HEK293 (cell line): ENCODE measurements around the gene ABL2.

Experiments
- CTCF ChIA-PET: fragments of 350-600 bp; formaldehyde crosslinking; extraction: SDS; loops from one replicate; lab custom pipeline; 2021; ENCODE audit warnings: antibody characterized with exemption; lab: Yijun Ruan, JAX
- POLR2A ChIA-PET: fragments of 300-600 bp; formaldehyde crosslinking; extraction: SDS; loops from one replicate; lab custom pipeline; 2020; ENCODE audit warnings: antibody characterized with exemption, inconsistent platforms; lab: Yijun Ruan, JAX
- H3K27ac ChIP-seq: fragments of 200-500 bp; sonication (Bioruptor generic); 2 replicates; pipeline ENCODE4 v1.5.1; 2014; ENCODE audit warnings: low read depth, low read length, control low read depth, inconsistent platforms; ENCODE audit errors: extremely low read depth
- H3K36me3 ChIP-seq, 2 experiments: fragments of 200-500 bp in 1 of 2; sonication (Bioruptor generic) in 1 of 2; 1 replicate in 1 of 2; 2 replicates in 1 of 2; pipeline ENCODE4 v1.5.1; 2014 to 2017; ENCODE audit warnings: inconsistent platforms in 2 of 2, low read length in 2 of 2; ENCODE audit not compliant: control insufficient read depth in 2 of 2, insufficient read depth in 1 of 2
- H3K4me1 ChIP-seq: fragments of 200-500 bp; sonication (Bioruptor generic); 2 replicates; pipeline ENCODE4 v1.5.1; 2014; ENCODE audit warnings: mild to moderate bottlenecking, low read length, inconsistent platforms; ENCODE audit not compliant: control insufficient read depth, insufficient read depth
- H3K4me3 ChIP-seq: 2 replicates; pipeline ENCODE4 v1.5.1; 2011; ENCODE audit warnings: low read depth, mild to moderate bottlenecking, control low read depth, low read length, moderate library complexity
- H3K9me3 ChIP-seq: fragments of 200-500 bp; sonication (Bioruptor generic); 2 replicates; pipeline ENCODE4 v1.5.1; 2014; ENCODE audit warnings: low read depth, low read length, inconsistent platforms; ENCODE audit not compliant: control insufficient read depth, insufficient read depth
- EGR2 ChIP-seq: fragments of 450-650 bp; formaldehyde crosslinking; IDR thresholded peaks from 2 replicates; pipeline ENCODE4 v1.5.1; 2016; ENCODE audit warnings: low read depth, missing biosample characterization, missing genetic modification characterization
- GLIS1 ChIP-seq: fragments of 450-650 bp; formaldehyde crosslinking; IDR thresholded peaks from 2 replicates; pipeline ENCODE4 v1.5.1; 2016; ENCODE audit warnings: missing biosample characterization, missing genetic modification characterization
- HOXD13 ChIP-seq: sonication (generic); formaldehyde crosslinking; IDR thresholded peaks from 2 replicates; pipeline ENCODE4 v1.8.0; 2022; ENCODE audit warnings: missing genetic modification reagents, borderline replicate concordance
- PRDM1 ChIP-seq: fragments of 450-650 bp; formaldehyde crosslinking; IDR thresholded peaks from 2 replicates; pipeline ENCODE4; 2016; ENCODE audit warnings: missing biosample characterization, missing genetic modification characterization
- SP7 ChIP-seq: fragments of 450-650 bp; formaldehyde crosslinking; IDR thresholded peaks from 2 replicates; pipeline ENCODE4 v1.5.1; 2016; ENCODE audit warnings: missing biosample characterization, missing genetic modification characterization
- WT1 ChIP-seq: fragments of 450-650 bp; formaldehyde crosslinking; IDR thresholded peaks from 2 replicates; pipeline ENCODE4 v1.5.1; 2016; ENCODE audit warnings: missing biosample characterization, missing genetic modification characterization
- ZBTB17 ChIP-seq: fragments of 450-650 bp; formaldehyde crosslinking; IDR thresholded peaks from 2 replicates; pipeline ENCODE4 v1.5.1; 2016; ENCODE audit warnings: missing biosample characterization, missing genetic modification characterization
- ZNF155 ChIP-seq: fragments of 450-650 bp; formaldehyde crosslinking; IDR thresholded peaks from 2 replicates; pipeline ENCODE4 v1.5.1; 2016; ENCODE audit warnings: missing biosample characterization, missing genetic modification characterization
- ZNF274 ChIP-seq, 2 experiments: fragments of 200-500 bp in 1 of 2; fragments of 450-650 bp in 1 of 2; sonication (Bioruptor generic) in 1 of 2; formaldehyde crosslinking in 1 of 2; IDR thresholded peaks; 2 replicates each; pipeline versions ENCODE4 v1.5.1 to v1.6.1; 2014 to 2016; ENCODE audit warnings: borderline replicate concordance in 1 of 2, inconsistent platforms in 1 of 2, low read length in 1 of 2, missing biosample characterization in 1 of 2, missing genetic modification characterization in 1 of 2
- ZNF311 ChIP-seq: fragments of 450-650 bp; formaldehyde crosslinking; IDR thresholded peaks from 2 replicates; pipeline ENCODE4 v1.5.1; 2017; ENCODE audit warnings: missing biosample characterization, missing genetic modification characterization, borderline replicate concordance
- ZNF350 ChIP-seq: fragments of 450-650 bp; formaldehyde crosslinking; IDR thresholded peaks from 2 replicates; pipeline ENCODE4 v1.5.0; 2017; ENCODE audit warnings: missing biosample characterization, mild to moderate bottlenecking, missing genetic modification characterization
- ZNF549 ChIP-seq: fragments of 450-650 bp; IDR thresholded peaks from 2 replicates; pipeline ENCODE4 v1.5.1; 2018; ENCODE audit warnings: missing biosample characterization, missing genetic modification characterization, mild to moderate bottlenecking, inconsistent platforms, moderate library complexity
- ZNF555 ChIP-seq: fragments of 450-650 bp; formaldehyde crosslinking; conservative IDR thresholded peaks from 2 replicates; pipeline ENCODE4 v1.5.1; 2017; ENCODE audit warnings: missing biosample characterization, mild to moderate bottlenecking, missing genetic modification characterization, inconsistent platforms
- ZNF747 ChIP-seq: fragments of 450-650 bp; formaldehyde crosslinking; IDR thresholded peaks from 2 replicates; pipeline ENCODE4 v1.5.1; 2016; ENCODE audit warnings: missing biosample characterization, missing genetic modification characterization
- ZSCAN16 ChIP-seq: fragments of 450-650 bp; formaldehyde crosslinking; IDR thresholded peaks from 2 replicates; pipeline ENCODE4 v1.5.1; 2016; ENCODE audit warnings: missing biosample characterization, missing genetic modification characterization
- TF ChIP-seq, protein P1 (sequence below): fragments of 450-650 bp; formaldehyde crosslinking; IDR thresholded peaks from 2 replicates; pipeline ENCODE4 v1.5.0; 2017; ENCODE audit warnings: missing biosample characterization, missing genetic modification characterization, borderline replicate concordance
- TF ChIP-seq, protein P2 (sequence below): fragments of 450-650 bp; formaldehyde crosslinking; optimal IDR thresholded peaks from 2 replicates; pipeline ENCODE3; 2016; ENCODE audit warnings: missing biosample characterization, mild to moderate bottlenecking, missing genetic modification characterization
- TF ChIP-seq, protein P3 (sequence below): fragments of 450-650 bp; formaldehyde crosslinking; IDR thresholded peaks from 2 replicates; pipeline ENCODE4 v1.5.1; 2016; ENCODE audit warnings: missing biosample characterization, missing genetic modification characterization
- TF ChIP-seq, protein P4 (sequence below): fragments of 450-650 bp; formaldehyde crosslinking; IDR thresholded peaks from 2 replicates; pipeline ENCODE4 v1.5.1; 2016; ENCODE audit warnings: missing biosample characterization, missing genetic modification characterization
- TF ChIP-seq, protein P5 (sequence below): fragments of 450-650 bp; formaldehyde crosslinking; IDR thresholded peaks from 2 replicates; pipeline ENCODE4 v1.5.1; 2016; ENCODE audit warnings: missing biosample characterization, missing genetic modification characterization
- TF ChIP-seq, protein P6 (sequence below): fragments of 450-650 bp; formaldehyde crosslinking; IDR thresholded peaks from 2 replicates; pipeline ENCODE4 v1.5.1; 2016; ENCODE audit warnings: missing biosample characterization, missing genetic modification characterization, borderline replicate concordance

The ABL2 gene

DNA sequence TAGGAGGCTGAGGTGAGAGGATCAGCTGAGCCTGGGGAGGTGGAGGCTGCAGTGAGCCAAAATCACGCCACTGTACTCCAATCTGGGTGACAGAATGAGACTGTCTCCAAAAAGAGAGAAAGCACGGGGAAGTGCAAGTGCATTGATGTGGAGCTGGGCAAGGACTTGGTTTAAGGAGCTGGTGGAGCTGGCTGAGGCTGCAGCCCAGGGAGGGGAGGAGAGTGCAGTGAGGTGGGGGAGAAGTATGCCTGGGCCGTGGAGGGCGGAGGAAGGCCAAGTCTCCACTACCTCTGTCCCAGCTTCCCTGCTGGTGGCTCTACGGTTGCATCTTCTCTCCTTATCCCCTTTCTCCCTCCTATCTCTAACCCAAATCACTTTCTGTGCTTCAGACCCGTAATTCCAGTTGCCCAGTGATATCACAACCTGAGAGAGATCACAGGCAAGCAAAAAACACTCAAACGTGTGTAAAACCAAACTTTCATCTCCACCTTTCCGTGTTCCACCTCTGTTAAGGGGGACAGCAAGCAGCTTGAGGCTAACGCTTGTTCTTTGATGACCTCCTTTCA lies 136.5 kb downstream of the ABL2 start:
- Histone ChIP-seq H3K27ac (no peak overlapping the region), H3K4me1 (no peaks in the 10 kb centered on the region), H3K36me3 (peaks cover 7 to 91% of the 10 kb centered on the region in 2 experiments), H3K9me3 (no peaks in the 10 kb centered on the region), H3K4me3 (no peak overlapping the region)
- CTCF ChIA-PET = no interaction called here
- POLR2A ChIA-PET = interaction anchor here (4.0 kb wide), 1 partner anchor 11 kb away, joined by 15 read pairs; the partner anchor contains the start of gene TOR3A
- TF ChIP-seq ZNF155 (tag by site-specific recombination) (no peak), HOXD13 (CRISPR knock-in tag) (no peak), PRDM1 (peak; percentile 68)
- TF ChIP-seq, protein P1, sequence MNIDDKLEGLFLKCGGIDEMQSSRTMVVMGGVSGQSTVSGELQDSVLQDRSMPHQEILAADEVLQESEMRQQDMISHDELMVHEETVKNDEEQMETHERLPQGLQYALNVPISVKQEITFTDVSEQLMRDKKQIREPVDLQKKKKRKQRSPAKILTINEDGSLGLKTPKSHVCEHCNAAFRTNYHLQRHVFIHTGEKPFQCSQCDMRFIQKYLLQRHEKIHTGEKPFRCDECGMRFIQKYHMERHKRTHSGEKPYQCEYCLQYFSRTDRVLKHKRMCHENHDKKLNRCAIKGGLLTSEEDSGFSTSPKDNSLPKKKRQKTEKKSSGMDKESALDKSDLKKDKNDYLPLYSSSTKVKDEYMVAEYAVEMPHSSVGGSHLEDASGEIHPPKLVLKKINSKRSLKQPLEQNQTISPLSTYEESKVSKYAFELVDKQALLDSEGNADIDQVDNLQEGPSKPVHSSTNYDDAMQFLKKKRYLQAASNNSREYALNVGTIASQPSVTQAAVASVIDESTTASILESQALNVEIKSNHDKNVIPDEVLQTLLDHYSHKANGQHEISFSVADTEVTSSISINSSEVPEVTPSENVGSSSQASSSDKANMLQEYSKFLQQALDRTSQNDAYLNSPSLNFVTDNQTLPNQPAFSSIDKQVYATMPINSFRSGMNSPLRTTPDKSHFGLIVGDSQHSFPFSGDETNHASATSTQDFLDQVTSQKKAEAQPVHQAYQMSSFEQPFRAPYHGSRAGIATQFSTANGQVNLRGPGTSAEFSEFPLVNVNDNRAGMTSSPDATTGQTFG = no peak

DNA sequence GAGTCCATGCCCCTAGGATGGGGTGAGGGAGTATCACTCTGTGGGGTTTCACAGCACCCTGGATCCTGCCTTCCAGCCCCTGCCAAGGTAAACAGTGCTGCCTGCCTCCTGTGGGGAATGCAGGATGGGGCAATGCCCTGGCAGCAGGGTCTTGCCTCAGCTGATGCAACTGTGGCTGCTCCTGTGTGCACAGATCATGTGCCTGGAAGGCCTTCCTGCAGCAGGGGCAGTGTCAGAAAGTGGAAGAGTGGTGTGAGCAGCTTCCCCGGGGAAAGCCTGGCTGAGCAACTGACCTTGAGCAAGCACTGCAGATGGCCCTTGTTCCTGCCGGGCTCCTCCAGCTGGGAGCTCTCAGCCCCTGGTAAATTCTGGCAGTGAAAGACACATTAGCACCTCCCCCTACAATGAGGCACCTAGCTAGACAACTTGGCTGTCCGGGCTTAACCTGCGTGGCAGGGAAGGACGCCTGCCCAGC lies 137.7 kb downstream of the ABL2 start:
- peaks cover 7 to 91% of the 10 kb centered on the region in 2 experiments for H3K36me3 ChIP-seq
- ChIA-PET POLR2A (interaction anchor here (0.6 to 4.0 kb wide), 3 partner anchors 9 to 202 kb away, joined by 3 to 15 read pairs (median 6); partner anchors contain the start of genes SOAT1 and TOR3A), CTCF (interaction anchor here (0.6 to 1.1 kb wide), 2 partner anchors 17 to 29 kb away, joined by 3 read pairs; no protein-coding TSS in a partner anchor)
- no peak overlapping the region for H3K4me3 ChIP-seq
- no peak overlapping the region for H3K27ac ChIP-seq
- no peaks in the 10 kb centered on the region for H3K9me3 ChIP-seq
- no peaks in the 10 kb centered on the region for H3K4me1 ChIP-seq
- TF ChIP-seq PRDM1 = no peak
- TF ChIP-seq, protein P2, sequence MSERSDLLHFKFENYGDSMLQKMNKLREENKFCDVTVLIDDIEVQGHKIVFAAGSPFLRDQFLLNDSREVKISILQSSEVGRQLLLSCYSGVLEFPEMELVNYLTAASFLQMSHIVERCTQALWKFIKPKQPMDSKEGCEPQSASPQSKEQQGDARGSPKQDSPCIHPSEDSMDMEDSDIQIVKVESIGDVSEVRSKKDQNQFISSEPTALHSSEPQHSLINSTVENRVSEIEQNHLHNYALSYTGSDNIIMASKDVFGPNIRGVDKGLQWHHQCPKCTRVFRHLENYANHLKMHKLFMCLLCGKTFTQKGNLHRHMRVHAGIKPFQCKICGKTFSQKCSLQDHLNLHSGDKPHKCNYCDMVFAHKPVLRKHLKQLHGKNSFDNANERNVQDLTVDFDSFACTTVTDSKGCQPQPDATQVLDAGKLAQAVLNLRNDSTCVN (tag by site-specific recombination) = no peak
- TF ChIP-seq ZNF747 (tag by site-specific recombination) = no peak
- TF ChIP-seq WT1 (tag by site-specific recombination) = no peak
- no peak for TF ChIP-seq ZSCAN16
- TF ChIP-seq ZNF311 (tag by site-specific recombination) = no peak
- no peak for TF ChIP-seq ZNF549 (tag by site-specific recombination)
- TF ChIP-seq, protein P3, sequence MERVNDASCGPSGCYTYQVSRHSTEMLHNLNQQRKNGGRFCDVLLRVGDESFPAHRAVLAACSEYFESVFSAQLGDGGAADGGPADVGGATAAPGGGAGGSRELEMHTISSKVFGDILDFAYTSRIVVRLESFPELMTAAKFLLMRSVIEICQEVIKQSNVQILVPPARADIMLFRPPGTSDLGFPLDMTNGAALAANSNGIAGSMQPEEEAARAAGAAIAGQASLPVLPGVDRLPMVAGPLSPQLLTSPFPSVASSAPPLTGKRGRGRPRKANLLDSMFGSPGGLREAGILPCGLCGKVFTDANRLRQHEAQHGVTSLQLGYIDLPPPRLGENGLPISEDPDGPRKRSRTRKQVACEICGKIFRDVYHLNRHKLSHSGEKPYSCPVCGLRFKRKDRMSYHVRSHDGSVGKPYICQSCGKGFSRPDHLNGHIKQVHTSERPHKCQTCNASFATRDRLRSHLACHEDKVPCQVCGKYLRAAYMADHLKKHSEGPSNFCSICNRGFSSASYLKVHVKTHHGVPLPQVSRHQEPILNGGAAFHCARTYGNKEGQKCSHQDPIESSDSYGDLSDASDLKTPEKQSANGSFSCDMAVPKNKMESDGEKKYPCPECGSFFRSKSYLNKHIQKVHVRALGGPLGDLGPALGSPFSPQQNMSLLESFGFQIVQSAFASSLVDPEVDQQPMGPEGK = peak; percentile 48
- TF ChIP-seq, protein P4, sequence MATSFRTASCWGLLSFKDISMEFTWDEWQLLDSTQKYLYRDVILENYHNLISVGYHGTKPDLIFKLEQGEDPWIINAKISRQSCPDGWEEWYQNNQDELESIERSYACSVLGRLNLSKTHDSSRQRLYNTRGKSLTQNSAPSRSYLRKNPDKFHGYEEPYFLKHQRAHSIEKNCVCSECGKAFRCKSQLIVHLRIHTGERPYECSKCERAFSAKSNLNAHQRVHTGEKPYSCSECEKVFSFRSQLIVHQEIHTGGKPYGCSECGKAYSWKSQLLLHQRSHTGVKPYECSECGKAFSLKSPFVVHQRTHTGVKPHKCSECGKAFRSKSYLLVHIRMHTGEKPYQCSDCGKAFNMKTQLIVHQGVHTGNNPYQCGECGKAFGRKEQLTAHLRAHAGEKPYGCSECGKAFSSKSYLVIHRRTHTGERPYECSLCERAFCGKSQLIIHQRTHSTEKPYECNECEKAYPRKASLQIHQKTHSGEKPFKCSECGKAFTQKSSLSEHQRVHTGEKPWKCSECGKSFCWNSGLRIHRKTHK (tag by site-specific recombination) = no peak
- no peak for TF ChIP-seq EGR2
- TF ChIP-seq, protein P5, sequence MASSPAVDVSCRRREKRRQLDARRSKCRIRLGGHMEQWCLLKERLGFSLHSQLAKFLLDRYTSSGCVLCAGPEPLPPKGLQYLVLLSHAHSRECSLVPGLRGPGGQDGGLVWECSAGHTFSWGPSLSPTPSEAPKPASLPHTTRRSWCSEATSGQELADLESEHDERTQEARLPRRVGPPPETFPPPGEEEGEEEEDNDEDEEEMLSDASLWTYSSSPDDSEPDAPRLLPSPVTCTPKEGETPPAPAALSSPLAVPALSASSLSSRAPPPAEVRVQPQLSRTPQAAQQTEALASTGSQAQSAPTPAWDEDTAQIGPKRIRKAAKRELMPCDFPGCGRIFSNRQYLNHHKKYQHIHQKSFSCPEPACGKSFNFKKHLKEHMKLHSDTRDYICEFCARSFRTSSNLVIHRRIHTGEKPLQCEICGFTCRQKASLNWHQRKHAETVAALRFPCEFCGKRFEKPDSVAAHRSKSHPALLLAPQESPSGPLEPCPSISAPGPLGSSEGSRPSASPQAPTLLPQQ = peak; percentile 60; the same call in 1 of the 2 replicates
- TF ChIP-seq, protein P6, sequence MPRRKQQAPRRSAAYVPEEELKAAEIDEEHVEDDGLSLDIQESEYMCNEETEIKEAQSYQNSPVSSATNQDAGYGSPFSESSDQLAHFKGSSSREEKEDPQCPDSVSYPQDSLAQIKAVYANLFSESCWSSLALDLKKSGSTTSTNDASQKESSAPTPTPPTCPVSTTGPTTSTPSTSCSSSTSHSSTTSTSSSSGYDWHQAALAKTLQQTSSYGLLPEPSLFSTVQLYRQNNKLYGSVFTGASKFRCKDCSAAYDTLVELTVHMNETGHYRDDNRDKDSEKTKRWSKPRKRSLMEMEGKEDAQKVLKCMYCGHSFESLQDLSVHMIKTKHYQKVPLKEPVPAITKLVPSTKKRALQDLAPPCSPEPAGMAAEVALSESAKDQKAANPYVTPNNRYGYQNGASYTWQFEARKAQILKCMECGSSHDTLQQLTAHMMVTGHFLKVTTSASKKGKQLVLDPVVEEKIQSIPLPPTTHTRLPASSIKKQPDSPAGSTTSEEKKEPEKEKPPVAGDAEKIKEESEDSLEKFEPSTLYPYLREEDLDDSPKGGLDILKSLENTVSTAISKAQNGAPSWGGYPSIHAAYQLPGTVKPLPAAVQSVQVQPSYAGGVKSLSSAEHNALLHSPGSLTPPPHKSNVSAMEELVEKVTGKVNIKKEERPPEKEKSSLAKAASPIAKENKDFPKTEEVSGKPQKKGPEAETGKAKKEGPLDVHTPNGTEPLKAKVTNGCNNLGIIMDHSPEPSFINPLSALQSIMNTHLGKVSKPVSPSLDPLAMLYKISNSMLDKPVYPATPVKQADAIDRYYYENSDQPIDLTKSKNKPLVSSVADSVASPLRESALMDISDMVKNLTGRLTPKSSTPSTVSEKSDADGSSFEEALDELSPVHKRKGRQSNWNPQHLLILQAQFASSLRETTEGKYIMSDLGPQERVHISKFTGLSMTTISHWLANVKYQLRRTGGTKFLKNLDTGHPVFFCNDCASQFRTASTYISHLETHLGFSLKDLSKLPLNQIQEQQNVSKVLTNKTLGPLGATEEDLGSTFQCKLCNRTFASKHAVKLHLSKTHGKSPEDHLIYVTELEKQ = no peak
- peak; percentile 74 for TF ChIP-seq ZBTB17 (tag by site-specific recombination)
- TF ChIP-seq ZNF274 (IDR thresholded peaks at IDR 0.05; ENCODE audit: low read length) = no peak
- no peak for TF ChIP-seq ZNF274 (tag by site-specific recombination; IDR thresholded peaks at IDR 0.05; ENCODE audit: borderline replicate concordance)
- TF ChIP-seq ZNF555 (tag by site-specific recombination) = no peak
- TF ChIP-seq GLIS1 (tag by site-specific recombination) = peak; percentile 79
- no peak for TF ChIP-seq ZNF350 (tag by site-specific recombination)
- no peak for TF ChIP-seq SP7 (tag by site-specific recombination)
